Esophagus muscularis mucosa (tissue), 4 donors: ENCODE data around the gene DYNLRB2. TPM values are rescaled to one million over a fixed set of nuclear protein-coding genes. Genes with fewer than 3 reads are reported as not detected.

Experiments
- DNase-seq: peaks from one replicate; pipeline ENCODE4 v3.0.0-alpha.2; 2017; ENCODE audit errors: extremely low spot score
- H3K27ac ChIP-seq, 4 donors: fragments of 200-600 bp; sonication (generic); replicated peaks in 1 of 4; 1 replicate in 3 of 4; 2 replicates in 1 of 4; pipeline ENCODE4 v1.5.1; 2016 to 2019; ENCODE audit warnings: mild to moderate bottlenecking in 1 of 4
- H3K27me3 ChIP-seq, 4 donors: fragments of 200-600 bp; sonication (generic); one replicate each; pipeline versions ENCODE4 v1.5.1 to v1.6.0; 2016 to 2019
- H3K36me3 ChIP-seq, 4 donors: fragments of 200-600 bp; sonication (generic); one replicate each; pipeline ENCODE4 v1.5.1; 2016 to 2019
- H3K4me1 ChIP-seq, 4 donors: fragments of 200-600 bp; sonication (generic); one replicate each; pipeline ENCODE4 v1.5.1; 2016 to 2019
- H3K4me3 ChIP-seq, 4 donors: fragments of 200-600 bp; sonication (generic); 1 replicate in 2 of 4; 2 replicates in 2 of 4; pipeline ENCODE4 v1.5.1; 2016 to 2019; ENCODE audit warnings: mild to moderate bottlenecking in 4 of 4, moderate library complexity in 1 of 4
- H3K9me3 ChIP-seq, 4 donors: fragments of 200-600 bp; sonication (generic); 1 replicate in 3 of 4; 2 replicates in 1 of 4; pipeline ENCODE4 v1.5.1; 2016 to 2019
- EP300 ChIP-seq: sonication (generic); formaldehyde crosslinking; IDR thresholded peaks from one replicate; pipeline ENCODE4 v1.6.1; 2017; ENCODE audit warnings: antibody characterized with exemption
- WGBS: methylation state at CpG from one replicate; pipeline ENCODE4 v1.1.5; 2018; 5-methylcytosine and 5-hydroxymethylcytosine counted together
- intact Hi-C: fragments of 100-400 bp; cut with DNase I; formaldehyde crosslinking; loops from one replicate; pipeline ENCODE4 v1.15.1; 2023
- total RNA-seq, 4 donors: library from RNA; depleted of rRNA; stranded (reverse); fragments of >200 nt; gene quantifications; one replicate each; pipeline versions ENCODE4 v1.1.0 to v1.2.1, GENCODE V29; 2016

DYNLRB2 gene
- total RNA-seq, 4 donors from 2014 or later = not detected

GRCh38 chr16:80599466-80599865, 58.7 kb downstream of the DYNLRB2 start:
- H3K27ac ChIP-seq = no peak overlapping the region
- H3K4me3 ChIP-seq = no peak overlapping the region
- H3K4me1 ChIP-seq = no peaks in the 10 kb centered on the region
- H3K27me3 ChIP-seq = no peaks in the 10 kb centered on the region
- H3K9me3 ChIP-seq = no peaks in the 10 kb centered on the region
- H3K36me3 ChIP-seq = peaks cover 0 to 9% (median 3%) of the 10 kb centered on the region in 4 donors
- no peak for DNase-seq
- WGBS = 86% methylated on average over 3 of the region's 3 CpGs
- intact Hi-C loops = no loop called here
- no peak for TF ChIP-seq EP300
